Lung (tissue), 12 donors: Measurements from ENCODE around the gene AP3M1. TPM values are rescaled to one million over a fixed set of nuclear protein-coding genes. Genes with fewer than 3 reads are reported as not detected.

Experiments
- ATAC-seq: fragments of 200-7000 bp; cut with Tn5 transposase; one replicate; pipeline ENCODE4 v1.9.1; 2020; ENCODE audit warnings: moderate number of reproducible peaks; ENCODE audit not compliant: insufficient read depth, low FRiP score
- DNase-seq, 3 donors: peaks; one replicate each; pipeline ENCODE4 v3.0.0-alpha.2; 2013 to 2017
- H3K27ac ChIP-seq, 2 donors: one replicate each; pipeline ENCODE4 v1.5.1; 2013; ENCODE audit warnings: mild to moderate bottlenecking in 2 of 2, moderate library complexity in 2 of 2, control low read depth in 1 of 2, inconsistent platforms in 1 of 2, low read depth in 1 of 2, low read length in 1 of 2
- H3K27me3 ChIP-seq, 3 donors: one replicate each; pipeline ENCODE4 v1.5.1; 2013; ENCODE audit warnings: low read length in 2 of 3; ENCODE audit not compliant: control insufficient read depth in 3 of 3, insufficient read depth in 3 of 3
- H3K36me3 ChIP-seq, 4 donors: one replicate each; pipeline ENCODE4 v1.5.1; 2013; ENCODE audit warnings: low read length in 4 of 4, mild to moderate bottlenecking in 1 of 4, moderate library complexity in 1 of 4; ENCODE audit not compliant: control insufficient read depth in 4 of 4, insufficient read depth in 4 of 4
- H3K4me1 ChIP-seq, 5 donors: one replicate each; pipeline ENCODE4 v1.5.1; 2013; ENCODE audit warnings: low read length in 5 of 5, mild to moderate bottlenecking in 2 of 5, moderate library complexity in 1 of 5; ENCODE audit not compliant: control insufficient read depth in 5 of 5, insufficient read depth in 5 of 5
- H3K4me3 ChIP-seq: one replicate; pipeline ENCODE4 v1.5.1; 2013; ENCODE audit warnings: mild to moderate bottlenecking, control low read depth, moderate library complexity
- H3K9ac ChIP-seq, 2 donors: one replicate each; pipeline ENCODE4 v1.5.1; 2013; ENCODE audit warnings: low read length in 2 of 2, control low read depth in 1 of 2; ENCODE audit not compliant: insufficient read depth in 1 of 2
- H3K9me3 ChIP-seq, 4 donors: one replicate each; pipeline ENCODE4 v1.5.1; 2013; ENCODE audit warnings: low read length in 3 of 4, mild to moderate bottlenecking in 1 of 4, moderate library complexity in 1 of 4; ENCODE audit not compliant: control insufficient read depth in 4 of 4, insufficient read depth in 3 of 4
- CTCF ChIP-seq: IDR thresholded peaks from 2 replicates; pipeline ENCODE4 v1.5.1; 2012; ENCODE audit warnings: mild to moderate bottlenecking; ENCODE audit errors: control extremely low read depth, extremely low read depth
- WGBS, 2 donors: extraction: QIAGEN DNeasy Blood & Tissue Kit; methylation state at CpG; one replicate each; pipeline ENCODE4 v1.1.7; 2013; 5-methylcytosine and 5-hydroxymethylcytosine counted together
- polyA plus RNA-seq, 2 donors: library from polyadenylated mRNA; stranded (reverse); fragments of 200-250 nt; gene quantifications; one replicate each; pipeline ENCODE4 v1.2.1, GENCODE V29; 2013
- total RNA-seq, 2 donors: library from RNA; depleted of rRNA in 1 of 2; stranded (reverse); fragments of >200 nt in 1 of 2; gene quantifications; one replicate each; pipeline ENCODE4 v1.2.1, GENCODE V29; 2014 to 2021
- donor health status: control.
- donor health status: control.
- donor health status: Bipolar disorder and iron deficiency.
- donor health status: healthy.
- donor health status: DM: yes; HTN: yes; CAD: no.

AP3M1 gene
- total and polyA plus RNA-seq, 4 donors: 9.0 to 51.9 (median 25.0) TPM

GRCh38 chr10:74110120-74110519, 40.5 kb downstream of the AP3M1 start:
- Histone ChIP-seq H3K27ac (no peak overlapping the region), H3K27me3 (no peaks in the 10 kb centered on the region), H3K9me3 (no peaks in the 10 kb centered on the region), H3K9ac (no peak overlapping the region), H3K4me3 (no peak overlapping the region), H3K4me1 (peaks cover 0 to 1% (median 0%) of the 10 kb centered on the region in 5 donors), H3K36me3 (peaks cover 55 to 81% (median 64%) of the 10 kb centered on the region in 4 donors)
- no peak for DNase-seq
- no peak for TF ChIP-seq CTCF
- WGBS, 2 donors: 82 to 94% methylated on average over 1 of the region's 1 CpG
- no peak for ATAC-seq

- Histone ChIP-seq H3K27ac (no peak overlapping the region), H3K9me3 (no peaks in the 10 kb centered on the region), H3K4me1 (peaks cover 0 to 1% (median 0%) of the 10 kb centered on the region in 5 donors), H3K4me3 (no peak overlapping the region), H3K36me3 (peaks cover 50 to 82% (median 62%) of the 10 kb centered on the region in 4 donors), H3K9ac (no peak overlapping the region), H3K27me3 (no peaks in the 10 kb centered on the region)
- ATAC-seq (no peak), DNase-seq (no peak)
- no peak for TF ChIP-seq CTCF
These were observed 41.2 kb downstream of the AP3M1 start for GRCh38 chr10:74109452-74109851.

- no peak overlapping the region for H3K4me3 ChIP-seq
- ATAC-seq: no peak
- no peak overlapping the region for H3K27ac ChIP-seq
- peaks cover 42 to 75% (median 57%) of the 10 kb centered on the region in 4 donors for H3K36me3 ChIP-seq
- TF ChIP-seq CTCF: no peak
- H3K9me3 ChIP-seq: no peaks in the 10 kb centered on the region
- no peak for DNase-seq
- peaks cover 0 to 1% (median 0%) of the 10 kb centered on the region in 5 donors for H3K4me1 ChIP-seq
- H3K9ac ChIP-seq: no peak overlapping the region
- WGBS, 2 donors: 87 to 91% methylated on average over 4 of the region's 4 CpGs
- H3K27me3 ChIP-seq: no peaks in the 10 kb centered on the region
These were observed 43.2 kb downstream of the AP3M1 start for GRCh38 chr10:74107391-74107790.

- no peak overlapping the region for H3K4me3 ChIP-seq
- H3K27ac ChIP-seq: no peak overlapping the region
- WGBS, 2 donors: 95 to 96% methylated on average over 8 of the region's 8 CpGs
- no peaks in the 10 kb centered on the region for H3K9me3 ChIP-seq
- DNase-seq: no peak
- peaks cover 0 to 1% (median 0%) of the 10 kb centered on the region in 5 donors for H3K4me1 ChIP-seq
- ATAC-seq: no peak
- H3K27me3 ChIP-seq: no peaks in the 10 kb centered on the region
- TF ChIP-seq CTCF: no peak
- H3K36me3 ChIP-seq: peaks cover 37 to 67% (median 52%) of the 10 kb centered on the region in 4 donors
- H3K9ac ChIP-seq: no peak overlapping the region
These were observed 45.6 kb downstream of the AP3M1 start for GRCh38 chr10:74104996-74105395.
